HUES48 (cell line): ENCODE results near the gene SPO11.

Experiments
- H3K27ac ChIP-seq: one replicate; pipeline ENCODE4 v1.7.0; 2013; ENCODE audit warnings: low read depth, low read length, inconsistent platforms
- H3K27me3 ChIP-seq: 2 replicates; pipeline ENCODE4 v1.6.1; 2013; ENCODE audit warnings: mild to moderate bottlenecking, low read length; ENCODE audit not compliant: control insufficient read depth, insufficient read depth
- H3K36me3 ChIP-seq: 2 replicates; pipeline ENCODE4 v1.6.1; 2013; ENCODE audit warnings: low read length; ENCODE audit not compliant: control insufficient read depth, insufficient read depth
- H3K4me1 ChIP-seq: 2 replicates; pipeline ENCODE4 v1.6.1; 2013; ENCODE audit warnings: mild to moderate bottlenecking, low read length; ENCODE audit not compliant: control insufficient read depth, insufficient read depth
- H3K4me3 ChIP-seq: 2 replicates; pipeline ENCODE4 v1.5.1; 2013; ENCODE audit warnings: mild to moderate bottlenecking, low read depth, low read length
- H3K9ac ChIP-seq: 2 replicates; pipeline ENCODE4 v1.6.1; 2013; ENCODE audit warnings: mild to moderate bottlenecking, low read depth, low read length, moderate library complexity
- H3K9me3 ChIP-seq: 2 replicates; pipeline ENCODE4 v1.6.1; 2013; ENCODE audit warnings: low read length; ENCODE audit not compliant: control insufficient read depth, insufficient read depth

SPO11 gene

GRCh38 chr20:57392512-57393271 lies 63.1 kb downstream of the SPO11 start:
- no peaks in the 10 kb centered on the region for H3K27me3 ChIP-seq
- H3K4me3 ChIP-seq = peak overlapping the region; percentile 76
- H3K36me3 ChIP-seq = peaks cover 46% of the 10 kb centered on the region
- peaks cover 31% of the 10 kb centered on the region for H3K4me1 ChIP-seq
- H3K9ac ChIP-seq = 0 out of 2 replicates have a peak overlapping the region, but pooled peaks have one; percentile 54
- no peaks in the 10 kb centered on the region for H3K9me3 ChIP-seq
- no peak overlapping the region for H3K27ac ChIP-seq
